ENCODE measurements around the gene NCF2. TPM values are rescaled to one million over a fixed set of nuclear protein-coding genes. Genes with fewer than 3 reads are reported as not detected.

The NCF2 gene
- total and polyA plus RNA-seq, 2 donors, result 5.8 to 8.6 TPM

DNA sequence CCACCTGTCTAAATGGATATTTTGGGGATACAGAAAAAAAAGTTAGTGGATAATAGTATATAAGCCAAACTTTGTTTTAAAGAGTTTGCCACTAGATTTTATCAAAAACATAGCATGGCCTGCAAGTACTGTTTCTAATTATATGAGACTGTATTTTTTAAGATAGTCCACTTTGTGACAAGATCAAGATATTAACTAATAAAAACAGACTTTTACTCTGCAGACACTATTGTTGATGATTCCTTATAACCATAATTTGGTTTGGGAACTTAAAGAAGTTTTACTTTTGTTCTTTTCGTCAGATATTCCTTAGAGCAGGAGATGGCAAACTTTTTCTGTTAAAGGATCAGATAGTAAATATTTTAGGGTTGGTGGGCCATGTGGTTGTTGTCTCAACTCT lies 81.6 kb downstream of the NCF2 start:
- WGBS, result 67% methylated on average over 1 of the region's 1 CpG
- no peak for DNase-seq (ENCODE audit: extremely low spot score)
- Histone ChIP-seq H3K4me1 (ENCODE audit: insufficient read depth) (no peaks in the 10 kb centered on the region), H3K4me3 (ENCODE audit: low read depth, low read length) (no peak overlapping the region), H3K36me3 (ENCODE audit: insufficient read depth) (no peaks in the 10 kb centered on the region), H3K27ac (ENCODE audit: low read depth) (no peak overlapping the region)

DNA sequence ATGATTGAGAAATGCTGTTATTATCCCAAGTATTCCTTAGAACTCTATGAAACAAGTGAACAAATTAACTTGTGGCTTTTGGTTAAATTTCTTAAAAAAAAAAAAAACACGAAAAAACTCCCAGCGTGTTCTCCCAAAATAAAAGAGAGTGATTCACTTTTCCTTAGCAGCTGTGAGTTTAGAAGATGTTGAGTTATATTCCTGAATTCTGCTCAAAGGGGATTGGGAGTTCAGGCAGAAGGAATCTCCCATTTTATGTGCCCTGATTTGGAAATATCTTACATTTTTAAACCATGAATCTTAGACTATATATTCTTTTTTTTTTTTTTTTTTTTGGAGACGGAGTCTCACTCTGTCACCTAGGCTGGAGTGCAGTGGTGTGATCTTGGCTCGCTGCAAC lies 83.7 kb downstream of the NCF2 start:
- no peak overlapping the region for H3K27ac ChIP-seq (ENCODE audit: low read depth)
- 84% methylated on average over 4 of the region's 4 CpGs for WGBS
- H3K4me1 ChIP-seq (ENCODE audit: insufficient read depth), result no peaks in the 10 kb centered on the region
- no peaks in the 10 kb centered on the region for H3K36me3 ChIP-seq (ENCODE audit: insufficient read depth)
- DNase-seq (ENCODE audit: extremely low spot score), result no peak
- H3K4me3 ChIP-seq (ENCODE audit: low read depth, low read length), result no peak overlapping the region

Other genes with a start within 250 kb of the NCF2 start
- gene NMNAT2, start 172.1 kb downstream of the NCF2 start, total RNA-seq, result 2.4 TPM
- 1.4 TPM for gene NMNAT2, start 172.1 kb downstream of the NCF2 start, polyA plus RNA-seq
- 47.5 TPM for gene SMG7, start 118.0 kb downstream of the NCF2 start, total RNA-seq
- 23.6 TPM for gene SMG7, start 118.0 kb downstream of the NCF2 start, polyA plus RNA-seq
- gene ARPC5, start 45.3 kb upstream of the NCF2 start, total RNA-seq, result 145 TPM
- 104 TPM for gene ARPC5, start 45.3 kb upstream of the NCF2 start, polyA plus RNA-seq
- gene APOBEC4, start 62.9 kb upstream of the NCF2 start, total RNA-seq, result not detected
- gene APOBEC4, start 62.9 kb upstream of the NCF2 start, polyA plus RNA-seq, result not detected
- 69.4 TPM for gene RGL1, start 214.7 kb upstream of the NCF2 start, total RNA-seq
- 15.7 TPM for gene RGL1, start 214.7 kb upstream of the NCF2 start, polyA plus RNA-seq